GM18526 (cell line): ENCODE measurements around the gene TMEM52.

ENCODE experiments used
- POLR2A ChIP-seq: IDR thresholded peaks from 3 replicates; pipeline ENCODE4 v1.6.1; 2011; ENCODE audit not compliant: insufficient read length; ENCODE audit errors: extremely low read depth

The TMEM52 gene

DNA sequence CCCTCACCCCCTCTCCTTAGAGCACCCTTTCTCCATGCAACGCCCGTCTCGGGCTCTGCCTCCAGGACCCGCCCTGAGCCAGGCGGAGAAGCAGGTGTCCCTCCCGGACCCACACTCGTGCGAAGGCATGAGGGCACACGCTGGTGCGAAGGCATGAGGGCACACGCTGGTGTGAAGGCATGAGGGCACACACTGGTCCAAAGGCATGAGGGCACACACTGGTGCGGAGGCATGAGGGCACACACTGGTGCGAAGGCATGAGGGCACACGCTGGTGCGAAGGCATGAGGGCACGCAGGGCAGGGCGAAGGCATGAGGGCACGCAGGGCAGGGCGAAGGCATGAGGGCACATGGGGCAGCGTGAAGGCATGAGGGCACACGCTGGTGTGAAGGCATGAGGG, 5.8 kb upstream of the TMEM52 start:
- TF ChIP-seq POLR2A: no peak

DNA sequence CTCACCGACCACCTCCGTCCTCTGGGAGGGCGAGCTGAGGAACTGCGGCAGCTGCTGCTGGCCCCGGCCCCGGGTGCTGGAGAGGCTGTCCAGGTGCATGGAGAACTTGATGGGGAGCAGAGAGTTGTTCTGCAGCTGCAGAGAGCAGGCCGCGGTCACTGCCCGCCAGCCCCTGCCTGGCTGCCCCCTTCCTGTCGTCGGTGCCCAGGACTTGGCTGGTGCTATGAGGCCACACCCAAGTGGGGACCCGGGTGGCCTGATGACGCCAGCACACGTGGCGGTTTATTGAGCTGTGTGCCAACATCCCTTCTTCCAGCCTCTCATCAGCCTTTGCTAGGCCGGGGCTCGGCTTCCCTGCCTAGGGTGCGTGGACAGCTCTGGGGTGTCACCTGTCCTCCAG, 5.3 kb upstream of the TMEM52 start:
- TF ChIP-seq POLR2A: no peak

DNA sequence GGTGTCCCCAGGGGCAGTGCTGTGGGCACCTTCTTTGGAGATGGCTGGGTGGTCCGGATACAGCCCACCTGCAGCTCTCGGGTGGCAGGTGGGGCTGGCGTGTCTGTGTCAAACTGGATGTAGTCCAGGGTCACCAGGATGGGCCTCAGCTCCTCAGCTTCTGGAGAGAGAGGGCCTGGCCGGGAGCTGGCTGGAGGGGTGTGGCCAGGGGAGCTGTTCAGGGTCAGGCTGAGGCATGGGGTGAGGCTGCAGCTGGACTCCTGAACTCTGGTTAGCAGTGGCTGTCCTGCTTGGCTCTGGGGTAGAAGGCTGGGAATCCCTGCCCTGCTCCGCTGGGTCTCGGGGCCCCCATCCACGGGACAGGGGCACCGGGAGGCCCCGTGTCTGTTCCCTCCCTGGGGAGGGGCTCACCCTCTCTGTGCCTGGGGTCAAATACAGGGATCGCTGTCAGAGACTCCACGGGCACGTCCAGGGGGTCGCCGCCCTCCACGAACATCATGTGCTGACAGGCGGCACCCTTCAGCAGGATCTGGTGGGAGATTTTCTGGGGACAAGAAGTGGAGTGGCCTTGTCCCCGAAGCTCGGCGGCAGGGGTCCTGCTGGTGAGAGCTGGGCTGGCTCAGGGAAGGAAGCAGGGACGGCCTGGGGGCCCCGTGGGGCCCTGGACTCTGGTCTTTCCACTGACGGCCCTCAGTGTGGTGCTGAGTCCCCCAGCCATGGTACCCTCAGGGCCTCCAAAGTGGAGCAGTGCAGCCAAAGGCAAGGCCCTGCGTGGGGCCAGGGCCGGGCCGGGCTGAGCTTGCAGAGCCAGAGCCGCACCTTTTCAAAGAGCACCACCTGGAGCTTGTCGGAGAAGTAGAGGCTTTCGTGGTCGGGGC, 4.1 kb upstream of the TMEM52 start:
- TF ChIP-seq POLR2A: no peak

DNA sequence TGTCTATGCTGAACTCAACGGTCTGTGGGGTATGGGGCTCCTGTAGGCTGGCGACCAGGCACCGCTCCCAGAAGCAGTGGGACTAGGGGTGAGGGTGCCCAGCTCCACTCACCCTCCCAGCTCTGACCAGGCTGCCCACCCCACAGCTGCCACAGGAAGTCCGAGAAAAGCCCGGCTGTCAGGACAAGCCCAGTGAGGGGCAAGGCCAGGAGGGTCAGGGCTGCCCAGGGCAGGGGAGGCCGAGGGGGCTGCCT, 3.5 kb upstream of the TMEM52 start:
- no peak for TF ChIP-seq POLR2A

DNA sequence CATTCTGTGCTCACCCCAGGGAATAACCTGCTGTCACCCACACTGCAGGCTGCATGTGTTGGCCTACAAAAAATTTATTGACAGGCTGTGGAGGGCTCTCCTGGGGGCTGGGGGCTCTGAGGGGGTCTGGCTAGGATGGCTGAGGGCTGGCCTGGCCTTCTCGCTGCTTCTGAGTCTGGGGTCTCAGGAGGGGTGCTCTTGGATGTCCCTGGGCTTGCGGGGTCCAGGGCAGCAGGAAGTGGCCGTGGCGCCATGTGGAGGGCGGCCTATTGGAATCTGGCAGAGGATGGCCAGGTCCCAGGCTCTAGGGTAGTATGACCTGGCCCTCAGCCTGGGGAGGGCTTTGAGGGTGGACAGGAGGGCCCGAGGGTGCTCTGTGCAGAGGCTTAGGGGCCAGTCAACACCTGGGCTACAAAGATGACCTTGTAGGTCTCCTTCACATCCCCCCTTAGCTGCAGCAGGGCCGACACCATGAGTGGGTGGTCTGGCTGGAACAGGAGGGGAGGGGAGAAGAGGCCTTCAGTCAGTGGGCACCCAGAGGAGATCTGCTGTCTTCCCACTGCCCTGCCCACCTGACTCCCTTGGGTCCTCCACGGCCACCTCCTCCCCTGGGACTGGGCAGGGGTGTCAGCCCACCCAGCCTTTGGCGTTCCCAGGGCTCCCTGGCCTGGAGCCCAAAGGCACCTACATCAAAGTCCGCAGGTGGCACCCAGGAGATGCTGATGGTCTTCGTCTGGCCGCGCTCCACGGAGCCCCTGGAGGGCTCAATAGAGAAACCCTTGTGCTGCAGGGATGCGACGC, 3.0 kb upstream of the TMEM52 start:
- TF ChIP-seq POLR2A: no peak

DNA sequence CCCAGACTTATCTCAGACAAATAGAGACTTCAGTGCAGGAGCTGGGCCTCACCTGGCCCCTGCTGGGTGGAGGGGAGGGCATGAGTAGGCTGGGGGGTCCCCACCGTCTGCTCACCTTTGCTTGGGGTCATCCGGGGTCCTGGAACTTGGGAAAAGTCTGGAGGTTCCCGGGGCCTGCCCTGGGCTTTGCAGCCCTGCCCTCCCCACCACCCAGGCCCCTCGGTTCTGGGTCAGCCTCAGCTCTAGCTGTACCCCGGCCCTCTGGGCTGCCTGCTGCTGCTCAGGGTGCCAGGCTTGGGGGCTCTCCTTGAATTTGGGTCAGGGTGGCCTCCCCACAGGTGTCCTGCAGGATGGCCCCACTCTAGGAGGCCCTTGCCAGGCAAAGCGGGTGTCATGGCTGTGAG, 2.4 kb upstream of the TMEM52 start:
- TF ChIP-seq POLR2A: no peak

DNA sequence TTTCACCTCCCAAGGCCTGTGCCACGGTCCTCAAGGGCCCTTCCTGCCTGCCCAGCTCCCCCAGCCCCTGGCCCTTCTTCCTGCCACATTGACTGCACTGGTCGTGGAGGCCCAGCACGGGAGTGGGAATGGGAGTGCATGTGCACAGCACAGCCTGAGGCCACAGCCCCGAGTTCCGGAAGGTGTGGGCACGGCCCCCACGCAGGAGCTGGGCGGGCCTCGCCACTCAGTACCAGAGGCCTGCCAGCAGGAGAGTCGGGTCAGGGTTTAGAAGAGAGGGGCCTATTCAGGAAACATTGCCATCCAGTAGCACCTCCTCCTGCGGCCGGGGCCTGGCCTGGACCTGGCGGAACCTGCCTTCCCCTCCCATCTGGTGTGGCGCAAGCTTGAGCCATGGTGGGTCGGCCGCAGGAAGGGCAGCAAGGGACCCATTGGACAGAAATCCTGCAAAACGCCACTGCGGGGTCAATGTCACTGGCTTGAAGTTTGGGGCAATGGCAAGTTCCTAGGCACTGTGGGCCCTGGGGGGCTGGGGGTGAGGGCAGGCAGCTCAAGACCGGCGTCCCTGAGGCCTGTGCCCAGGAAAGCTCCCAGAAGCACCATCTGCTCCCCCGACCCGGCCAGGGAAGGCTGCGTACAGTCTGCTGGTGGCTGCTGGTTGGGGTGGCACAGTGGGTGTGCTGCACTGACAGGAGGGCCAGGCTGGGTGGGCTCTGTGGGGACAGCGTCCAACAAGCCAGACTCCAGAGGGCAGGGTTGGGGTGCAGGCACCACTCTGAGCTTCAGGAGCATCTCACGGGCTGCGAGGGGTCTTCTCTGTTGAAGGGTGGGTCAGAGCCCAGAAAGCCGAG, 1.8 kb upstream of the TMEM52 start:
- no peak for TF ChIP-seq POLR2A

DNA sequence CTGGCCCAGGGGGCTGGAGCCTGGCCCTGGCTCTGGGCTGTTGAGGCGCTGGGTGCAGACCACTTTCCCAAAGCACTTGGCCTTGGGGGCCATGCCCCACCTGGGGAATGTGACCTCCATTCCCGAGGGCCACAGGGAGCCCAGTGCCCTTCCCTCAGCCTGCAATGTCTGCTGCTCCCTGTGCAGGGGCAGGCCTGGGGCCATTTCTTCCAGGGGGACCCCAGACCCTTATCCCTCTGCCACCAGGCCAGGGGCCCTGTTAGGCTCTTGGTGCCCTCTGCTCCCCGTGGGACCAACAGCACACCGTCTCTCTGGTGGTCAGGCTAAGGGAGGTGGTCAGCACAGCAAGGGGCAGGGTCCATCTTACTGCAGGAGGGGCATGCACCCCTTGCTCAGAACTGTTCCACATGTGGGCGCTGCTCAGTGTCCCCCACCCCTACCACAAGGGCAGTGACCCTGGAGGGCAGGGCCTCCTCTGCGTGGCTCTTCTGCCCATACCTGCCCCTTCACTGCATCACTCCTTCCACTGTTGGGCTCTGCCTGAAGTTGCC, 1.1 kb upstream of the TMEM52 start:
- TF ChIP-seq POLR2A: no peak

DNA sequence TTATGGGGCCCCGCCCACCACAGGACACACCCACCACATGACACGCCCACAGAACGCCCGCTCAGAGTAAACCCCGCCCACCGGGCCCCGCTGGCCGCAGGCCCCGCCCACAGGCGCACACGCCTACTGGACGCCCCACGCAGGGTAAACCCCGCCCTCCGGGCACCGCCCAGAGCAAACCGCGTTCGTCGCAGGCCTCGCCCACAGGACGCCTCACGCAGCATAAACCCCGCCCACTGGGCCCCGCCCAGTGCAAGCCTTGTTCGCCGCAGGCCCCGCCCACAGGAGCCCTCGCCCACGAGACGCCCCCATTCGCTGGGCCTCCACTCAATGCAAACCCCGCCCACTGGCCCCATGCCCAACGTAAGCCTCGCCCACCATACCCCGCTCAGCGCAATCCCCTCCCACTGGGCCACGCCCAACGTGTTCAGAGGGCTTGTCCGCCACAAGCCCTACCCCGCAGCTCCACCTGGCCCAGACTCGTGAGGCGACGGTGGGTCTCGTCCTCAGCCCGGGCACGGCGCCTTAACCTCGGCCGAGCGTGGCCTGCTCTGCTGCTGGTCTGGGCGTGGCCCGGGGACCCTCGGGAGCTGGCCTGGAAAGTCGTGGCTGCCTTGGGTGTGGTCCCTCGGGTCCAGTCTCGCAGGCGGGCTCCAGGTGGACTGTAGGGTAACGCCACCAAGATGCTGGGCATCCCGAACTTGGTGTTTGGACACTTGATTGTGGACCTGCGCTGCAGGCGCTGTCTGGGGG, 401 bp upstream of the TMEM52 start:
- no peak for TF ChIP-seq POLR2A

DNA sequence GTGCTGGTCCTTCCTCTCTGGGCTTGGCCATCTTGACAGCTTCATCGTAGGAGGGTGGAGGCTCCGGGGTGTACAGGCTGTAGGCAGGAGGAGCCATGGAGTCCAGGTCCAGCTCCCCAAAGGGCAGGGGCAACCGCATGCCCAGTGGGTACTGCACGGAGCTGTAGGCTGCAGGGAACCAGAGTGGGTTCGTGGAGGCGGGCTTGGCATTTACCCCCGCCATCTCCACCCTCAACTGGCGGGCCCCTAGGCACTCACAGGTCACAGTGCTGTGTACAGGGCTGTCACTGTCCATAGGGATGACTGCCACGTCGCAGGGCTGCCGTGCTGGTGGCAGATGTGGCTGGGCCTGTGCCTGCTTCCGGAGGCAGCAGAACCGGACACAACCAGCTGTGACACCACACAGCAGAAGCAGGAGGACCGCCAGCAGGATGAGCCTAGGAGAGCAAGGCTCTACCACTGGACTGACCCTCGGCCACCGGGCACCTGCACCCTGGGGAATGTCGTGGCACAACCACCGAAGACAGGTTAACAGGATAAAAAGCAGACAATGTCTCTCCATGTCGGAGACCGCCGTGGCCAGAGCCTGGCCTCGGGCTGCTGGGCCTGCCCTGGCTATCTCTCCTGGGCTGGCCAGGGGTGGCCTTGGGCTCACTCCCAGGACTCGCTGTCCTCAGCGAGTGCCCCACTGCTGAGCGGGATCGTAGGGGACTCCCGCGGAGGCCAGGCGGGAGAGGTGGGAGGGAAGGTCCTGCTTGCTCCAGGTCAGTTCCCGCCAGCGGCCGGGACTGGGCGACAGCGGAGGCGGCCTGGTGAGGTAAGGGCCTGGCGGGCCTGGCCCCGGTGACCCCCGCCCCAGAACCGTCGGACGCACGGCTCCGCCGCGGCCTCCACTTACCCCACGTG, 831 bp downstream of the TMEM52 start:
- no peak for TF ChIP-seq POLR2A

DNA sequence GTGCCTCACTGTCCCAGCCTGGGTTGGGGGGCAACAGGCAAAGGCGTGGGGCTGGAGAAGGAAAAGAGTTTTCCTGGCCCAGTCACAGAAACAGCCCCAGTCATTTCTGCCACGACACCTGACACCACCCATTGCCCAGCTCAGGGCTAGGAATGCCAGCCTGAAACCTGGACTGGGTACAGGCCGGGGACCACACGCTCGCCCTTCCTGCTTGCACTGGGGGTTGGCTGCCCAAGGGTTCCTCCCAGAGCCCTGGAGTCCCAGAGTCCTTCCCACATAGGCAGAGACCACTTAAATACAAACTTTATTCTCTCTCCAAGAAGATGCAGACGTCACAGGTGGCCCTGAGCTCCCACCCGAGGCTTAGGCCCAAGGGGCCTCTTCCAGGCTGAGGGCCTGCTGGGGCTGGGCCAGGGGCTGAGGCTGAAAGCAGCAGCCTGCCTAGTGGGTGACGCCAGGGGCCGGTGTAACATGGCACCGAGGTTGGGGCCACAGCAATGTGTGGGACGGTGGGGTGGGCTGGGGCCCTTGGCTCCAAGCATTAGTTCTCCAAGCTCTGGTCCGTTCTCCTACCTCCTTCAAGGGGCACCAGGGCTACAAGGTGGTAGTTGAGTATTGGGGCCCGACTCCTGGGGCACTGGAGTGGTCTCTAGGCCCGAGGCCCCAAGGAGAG, 1.6 kb downstream of the TMEM52 start:
- TF ChIP-seq POLR2A: no peak

DNA sequence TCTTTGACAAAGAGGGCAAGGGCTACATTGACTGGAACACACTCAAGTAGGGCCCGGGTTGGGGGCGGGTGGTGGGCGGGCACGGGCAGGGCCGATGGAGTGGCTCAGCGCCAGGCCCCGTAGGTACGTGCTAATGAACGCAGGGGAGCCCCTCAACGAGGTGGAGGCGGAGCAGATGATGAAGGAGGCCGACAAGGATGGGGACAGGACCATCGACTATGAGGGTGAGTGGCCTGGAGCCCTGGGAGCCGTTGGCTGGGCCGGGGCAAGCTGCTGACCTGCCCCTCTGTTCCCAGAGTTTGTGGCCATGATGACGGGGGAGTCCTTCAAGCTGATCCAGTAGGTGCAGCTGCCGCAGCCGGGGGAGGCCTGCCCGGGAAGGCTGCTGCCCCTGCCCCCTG, 2.2 kb downstream of the TMEM52 start:
- TF ChIP-seq POLR2A: no peak
